B cell (primary cell): ENCODE measurements around the gene TNNT3. TPM values are rescaled to one million over a fixed set of nuclear protein-coding genes. Genes with fewer than 3 reads are reported as not detected.

Experiments used
- ATAC-seq: fragments of 200-7000 bp; cut with Tn5 transposase; one replicate; pipeline ENCODE4 v1.10.0; 2021; ENCODE audit warnings: low read depth, mild to moderate bottlenecking, moderate number of reproducible peaks, moderate library complexity
- CTCF ChIA-PET: fragments of 350-600 bp; sonication (Branson Sonifier 250); formaldehyde crosslinking; loops from one replicate; lab custom pipeline; 2021; ENCODE audit warnings: antibody characterized with exemption, inconsistent platforms; lab: Charles Lee
- POLR2A ChIA-PET: fragments of 350-600 bp; sonication (Branson Sonifier 250); formaldehyde crosslinking; loops from one replicate; lab custom pipeline; 2021; ENCODE audit warnings: antibody characterized with exemption; lab: Charles Lee
- DNase-seq: peaks from one replicate; pipeline ENCODE4 v3.0.0; 2013
- H2AFZ ChIP-seq: 2 replicates; pipeline ENCODE4 v1.6.1; 2012; ENCODE audit warnings: mild to moderate bottlenecking, low read depth, low read length; ENCODE audit not compliant: insufficient read depth, poor library complexity, severe bottlenecking
- H3K27ac ChIP-seq, 2 donors: 1 replicate in 1 of 2; 2 replicates in 1 of 2; pipeline ENCODE4 v1.5.1; 2012 to 2013; ENCODE audit warnings: low read length in 2 of 2, mild to moderate bottlenecking in 2 of 2, moderate library complexity in 1 of 2
- H3K27me3 ChIP-seq, 4 experiments: fragments of 200-600 bp in 1 of 4; sonication (generic) in 1 of 4; replicated peaks in 1 of 4; 1 replicate in 2 of 4; 2 replicates in 2 of 4; pipeline versions ENCODE4 v1.6.1 to v1.7.0; 2013 to 2016; ENCODE audit warnings: low read length in 3 of 4, mild to moderate bottlenecking in 2 of 4, mixed read lengths in 1 of 4, moderate library complexity in 1 of 4; ENCODE audit not compliant: insufficient read depth in 4 of 4, control insufficient read depth in 3 of 4; ENCODE audit errors: control extremely low read depth in 1 of 4
- H3K36me3 ChIP-seq, 2 experiments: replicated peaks in 1 of 2; 1 replicate in 1 of 2; 2 replicates in 1 of 2; pipeline versions ENCODE4 v1.6.1 to v1.7.1; 2013; ENCODE audit warnings: low read length in 1 of 2; ENCODE audit not compliant: insufficient read depth in 2 of 2, control insufficient read depth in 1 of 2; ENCODE audit errors: control extremely low read depth in 1 of 2, extremely low read depth in 1 of 2
- H3K4me1 ChIP-seq, 2 donors: fragments of 200-600 bp in 1 of 2; sonication (generic) in 1 of 2; 1 replicate in 1 of 2; 2 replicates in 1 of 2; pipeline versions ENCODE4 v1.5.1 to v1.6.1; 2013 to 2017; ENCODE audit warnings: low read length in 2 of 2; ENCODE audit not compliant: control insufficient read depth in 2 of 2, insufficient read depth in 2 of 2
- H3K4me2 ChIP-seq: replicated peaks from 2 replicates; pipeline ENCODE3; 2012; ENCODE audit warnings: mild to moderate bottlenecking, low read depth, low read length; ENCODE audit not compliant: poor library complexity, severe bottlenecking
- H3K4me3 ChIP-seq, 5 experiments: fragments of 200-600 bp in 1 of 5; sonication (generic) in 1 of 5; 1 replicate in 3 of 5; 2 replicates in 2 of 5; pipeline versions ENCODE4 v1.5.1 to v1.7.0; 2011 to 2016; ENCODE audit warnings: low read length in 4 of 5, mild to moderate bottlenecking in 4 of 5, low read depth in 2 of 5, control low read depth in 1 of 5, moderate library complexity in 1 of 5; ENCODE audit not compliant: insufficient read depth in 1 of 5; ENCODE audit errors: control extremely low read depth in 1 of 5, extremely low read depth in 1 of 5
- H3K79me2 ChIP-seq: fragments of 200-600 bp; sonication (generic); one replicate; pipeline ENCODE4 v1.6.0; 2016; ENCODE audit warnings: low read length; ENCODE audit not compliant: control insufficient read depth, insufficient read depth
- H3K9ac ChIP-seq: fragments of 200-600 bp; sonication (generic); 2 replicates; pipeline ENCODE4 v1.6.1; 2017; ENCODE audit warnings: mild to moderate bottlenecking, low read length, moderate library complexity
- H3K9me3 ChIP-seq, 3 donors: one replicate each; pipeline versions ENCODE4 v1.6.1 to v1.7.1; 2013; ENCODE audit warnings: low read length in 2 of 3; ENCODE audit not compliant: control insufficient read depth in 2 of 3, insufficient read depth in 1 of 3; ENCODE audit errors: control extremely low read depth in 1 of 3
- H4K20me1 ChIP-seq: 2 replicates; pipeline ENCODE4 v1.6.0; 2012; ENCODE audit warnings: mild to moderate bottlenecking, low read length; ENCODE audit not compliant: insufficient read depth, control insufficient read depth, poor library complexity, severe bottlenecking
- H3K27ac Mint-ChIP-seq: one replicate; pipeline ENCODE4 v1.8.0; 2021; ENCODE audit warnings: mixed read lengths
- H3K27me3 Mint-ChIP-seq: one replicate; pipeline ENCODE4 v1.8.0; 2021; ENCODE audit warnings: mixed read lengths
- H3K4me1 Mint-ChIP-seq: one replicate; pipeline ENCODE4 v1.8.0; 2021; ENCODE audit warnings: mixed read lengths
- H3K4me3 Mint-ChIP-seq: one replicate; pipeline ENCODE4 v1.8.0; 2021; ENCODE audit warnings: mixed read lengths
- H3K9me3 Mint-ChIP-seq: one replicate; pipeline ENCODE4 v1.8.0; 2022; ENCODE audit warnings: mixed read lengths; ENCODE audit not compliant: insufficient read depth
- EZH2 ChIP-seq: IDR thresholded peaks from 2 replicates; pipeline ENCODE4 v1.6.1; 2012; ENCODE audit warnings: borderline replicate concordance, low read depth, mild to moderate bottlenecking, moderate library complexity, low read length; ENCODE audit not compliant: insufficient read depth, poor library complexity, severe bottlenecking
- WGBS: methylation state at CpG from one replicate; pipeline ENCODE4 v1.1.5; 2013; ENCODE audit warnings: missing lambda C conversion rate; ENCODE audit not compliant: insufficient coverage; 5-methylcytosine and 5-hydroxymethylcytosine counted together
- intact Hi-C: fragments of 100-400 bp; cut with micrococcal nuclease; formaldehyde crosslinking; loops from one replicate; pipeline ENCODE4 v1.10.0; 2022
- polyA plus RNA-seq: library from polyadenylated mRNA; depleted of rRNA; stranded (reverse); fragments of >200 nt; gene quantifications from 2 replicates; pipeline ENCODE4 v1.2.3, GENCODE V29; 2012
- total RNA-seq, 2 donors: library from RNA; stranded (reverse); fragments of 120-200 nt in 1 of 2; gene quantifications; 1 replicate in 1 of 2; 2 replicates in 1 of 2; pipeline versions ENCODE4 v1.2.3 to v1.2.4, GENCODE V29; 2013 to 2022
- TF ChIP-seq, protein P1 (sequence below): fragments of 200-600 bp; IDR thresholded peaks from one replicate; pipeline ENCODE4 v1.8.0; 2022; ENCODE audit warnings: antibody characterized with exemption, mild to moderate bottlenecking

TNNT3 gene
- total and polyA plus RNA-seq, 2 donors (not counting 1 experiment from before 2014, with no cell fraction given) = 2.5 to 10.0 TPM

DNA sequence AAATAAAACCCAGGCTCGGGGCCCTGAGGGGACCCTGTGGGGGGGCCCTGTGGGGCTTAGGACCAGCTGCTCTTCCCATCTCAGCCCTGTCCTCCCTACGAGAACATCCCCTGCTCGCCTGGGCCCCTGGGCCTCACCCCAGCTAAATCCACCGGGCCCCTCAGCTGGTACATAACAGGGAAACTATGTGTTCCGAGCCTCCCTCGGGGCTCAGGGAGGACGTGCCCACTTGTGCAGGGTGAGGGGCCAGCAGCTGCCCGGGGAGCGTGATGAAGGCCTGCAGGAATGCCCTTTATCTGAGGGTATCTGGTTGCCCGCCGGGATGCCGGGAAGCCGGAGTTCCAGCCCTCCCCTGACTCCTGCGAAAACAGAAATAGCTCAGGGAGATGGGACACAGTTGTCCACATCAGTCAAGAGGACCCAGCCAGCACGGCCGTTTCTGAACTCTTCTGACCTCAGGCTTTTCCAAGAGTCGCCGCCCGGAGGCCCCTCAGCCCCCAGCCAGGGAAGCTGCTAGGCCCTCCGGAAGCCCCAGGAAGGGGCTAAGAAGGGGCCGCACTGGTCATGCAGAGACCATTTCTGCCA lies 48.2 kb downstream of the TNNT3 start:
- H3K27me3 ChIP-seq = no peaks in the 10 kb centered on the region
- H4K20me1 ChIP-seq = no peaks in the 10 kb centered on the region
- H3K27ac Mint-ChIP-seq = no peak overlapping the region
- DNase-seq (no peak), ATAC-seq (no peak)
- H3K9me3 ChIP-seq = no peaks in the 10 kb centered on the region
- CTCF ChIA-PET = interaction anchor here (0.9 kb wide), 1 partner anchor 14 kb away, joined by 3 read pairs; no protein-coding TSS in a partner anchor
- no peak overlapping the region for H3K4me3 ChIP-seq
- no peaks in the 10 kb centered on the region for H3K4me1 ChIP-seq
- H3K9ac ChIP-seq = no peak overlapping the region
- H3K4me2 ChIP-seq = no peak overlapping the region
- no peaks in the 10 kb centered on the region for H3K36me3 ChIP-seq
- H3K79me2 ChIP-seq = no peaks in the 10 kb centered on the region
- no peak overlapping the region for H3K27ac ChIP-seq
- no peaks in the 10 kb centered on the region for H3K4me1 Mint-ChIP-seq
- POLR2A ChIA-PET = no interaction called here
- no CpG with 5 or more reads among the region's 21 CpGs for WGBS
- no peak overlapping the region for H3K4me3 Mint-ChIP-seq
- H2AFZ ChIP-seq = no peak overlapping the region
- intact Hi-C loops = no loop called here
- H3K27me3 Mint-ChIP-seq = no peaks in the 10 kb centered on the region
- H3K9me3 Mint-ChIP-seq = no peaks in the 10 kb centered on the region
- TF ChIP-seq, protein P1, sequence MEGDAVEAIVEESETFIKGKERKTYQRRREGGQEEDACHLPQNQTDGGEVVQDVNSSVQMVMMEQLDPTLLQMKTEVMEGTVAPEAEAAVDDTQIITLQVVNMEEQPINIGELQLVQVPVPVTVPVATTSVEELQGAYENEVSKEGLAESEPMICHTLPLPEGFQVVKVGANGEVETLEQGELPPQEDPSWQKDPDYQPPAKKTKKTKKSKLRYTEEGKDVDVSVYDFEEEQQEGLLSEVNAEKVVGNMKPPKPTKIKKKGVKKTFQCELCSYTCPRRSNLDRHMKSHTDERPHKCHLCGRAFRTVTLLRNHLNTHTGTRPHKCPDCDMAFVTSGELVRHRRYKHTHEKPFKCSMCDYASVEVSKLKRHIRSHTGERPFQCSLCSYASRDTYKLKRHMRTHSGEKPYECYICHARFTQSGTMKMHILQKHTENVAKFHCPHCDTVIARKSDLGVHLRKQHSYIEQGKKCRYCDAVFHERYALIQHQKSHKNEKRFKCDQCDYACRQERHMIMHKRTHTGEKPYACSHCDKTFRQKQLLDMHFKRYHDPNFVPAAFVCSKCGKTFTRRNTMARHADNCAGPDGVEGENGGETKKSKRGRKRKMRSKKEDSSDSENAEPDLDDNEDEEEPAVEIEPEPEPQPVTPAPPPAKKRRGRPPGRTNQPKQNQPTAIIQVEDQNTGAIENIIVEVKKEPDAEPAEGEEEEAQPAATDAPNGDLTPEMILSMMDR = no peak
- no peak for TF ChIP-seq EZH2

DNA sequence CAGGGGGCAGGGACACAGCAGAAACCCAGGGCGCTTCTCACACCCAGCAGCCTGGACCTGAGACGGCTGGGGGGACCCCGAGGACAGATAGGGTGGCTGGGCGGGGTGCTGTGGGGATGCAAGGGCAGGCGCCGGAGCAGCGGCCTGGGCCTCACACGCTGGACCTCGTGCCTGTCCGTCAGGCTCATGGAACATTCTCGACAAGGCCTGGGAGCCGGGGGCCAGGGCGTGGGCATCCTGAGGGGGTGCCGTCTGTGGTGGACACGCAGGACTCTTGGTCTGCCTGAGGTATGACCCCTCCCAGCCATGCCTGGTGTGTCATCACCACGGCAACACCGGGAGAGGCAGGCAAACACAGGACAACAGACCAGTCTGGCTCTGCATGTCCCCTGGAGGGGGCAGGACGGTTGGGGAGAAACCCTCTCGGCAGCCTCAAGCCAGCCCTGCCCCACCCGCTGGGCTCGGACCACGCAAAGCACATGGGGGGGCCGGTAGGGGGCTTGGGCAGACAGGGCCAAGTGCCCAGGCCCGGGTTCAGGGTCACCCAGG lies 49.0 kb downstream of the TNNT3 start:
- no peaks in the 10 kb centered on the region for H3K36me3 ChIP-seq
- POLR2A ChIA-PET = no interaction called here
- no CpG with 5 or more reads among the region's 24 CpGs for WGBS

More for the DNA sequence above, 49.0 kb downstream of the TNNT3 start:
- Histone ChIP-seq H3K4me1 (no peaks in the 10 kb centered on the region), H3K27ac (no peak overlapping the region), H3K9ac (no peak overlapping the region), H2AFZ (no peak overlapping the region), H4K20me1 (no peaks in the 10 kb centered on the region), H3K79me2 (no peaks in the 10 kb centered on the region), H3K4me2 (no peak overlapping the region), H3K27me3 (no peaks in the 10 kb centered on the region), H3K4me3 (no peak overlapping the region), H3K9me3 (no peaks in the 10 kb centered on the region)
- no peak for DNase-seq
- CTCF ChIA-PET = no interaction called here
- Mint-ChIP-seq H3K27me3 (no peaks in the 10 kb centered on the region), H3K4me3 (no peak overlapping the region), H3K27ac (no peak overlapping the region), H3K9me3 (no peaks in the 10 kb centered on the region), H3K4me1 (no peaks in the 10 kb centered on the region)
- intact Hi-C loops = no loop called here
- no peak for ATAC-seq
- no peak for TF ChIP-seq EZH2
- TF ChIP-seq, protein P1 = no peak
